GM21390 (cell line): ENCODE measurements around the gene ATP6V1C2.
"Not testable (repeated sequence)": the region's sequence is repeated elsewhere in the genome, so short reads cannot be mapped to it uniquely, and the experiment has no call there.

Source experiments
- ATAC-seq: cut with Tn5 transposase; IDR thresholded peaks from one replicate; pipeline ENCODE4 v1.9.1; 2021; ENCODE audit not compliant: unreplicated experiment

The ATP6V1C2 gene

GRCh38 chr2:10783421-10783820, 62.0 kb downstream of the ATP6V1C2 start:
- no peak for ATAC-seq

GRCh38 chr2:10784719-10785118, 63.3 kb downstream of the ATP6V1C2 start:
- ATAC-seq = no peak

GRCh38 chr2:10785260-10785659, 63.8 kb downstream of the ATP6V1C2 start:
- no peak for ATAC-seq

GRCh38 chr2:10786240-10786982, 65.0 kb downstream of the ATP6V1C2 start:
- ATAC-seq = no peak

- no peak for ATAC-seq
These were observed 65.9 kb downstream of the ATP6V1C2 start for GRCh38 chr2:10787176-10787968.

- no peak for ATAC-seq
These were observed 67.4 kb downstream of the ATP6V1C2 start for GRCh38 chr2:10788855-10789254.

- peak; percentile 91 for ATAC-seq
These were observed 69.0 kb downstream of the ATP6V1C2 start for GRCh38 chr2:10790228-10790973.

- peak; percentile 46 for ATAC-seq
These were observed 70.7 kb downstream of the ATP6V1C2 start for GRCh38 chr2:10792001-10792634.

- no peak for ATAC-seq
These were observed 71.4 kb downstream of the ATP6V1C2 start for GRCh38 chr2:10792660-10793400.

GRCh38 chr2:10793816-10794215, 72.4 kb downstream of the ATP6V1C2 start:
- no peak for ATAC-seq

- no peak for ATAC-seq
These were observed 73.4 kb downstream of the ATP6V1C2 start for GRCh38 chr2:10794876-10795275.

GRCh38 chr2:10795508-10796046, 74.1 kb downstream of the ATP6V1C2 start:
- ATAC-seq = no peak

- ATAC-seq = no peak
These were observed 75.3 kb downstream of the ATP6V1C2 start for GRCh38 chr2:10796703-10797102.

- ATAC-seq = no peak
These were observed 77.4 kb downstream of the ATP6V1C2 start for GRCh38 chr2:10798783-10799182.

- ATAC-seq = no peak
These were observed 78.7 kb downstream of the ATP6V1C2 start for GRCh38 chr2:10800163-10800562.

GRCh38 chr2:10802657-10803056, 81.2 kb downstream of the ATP6V1C2 start:
- no peak for ATAC-seq

- not testable (repeated sequence) for ATAC-seq
These were observed 84.6 kb downstream of the ATP6V1C2 start for GRCh38 chr2:10805990-10806389.

- no peak for ATAC-seq
These were observed 85.1 kb downstream of the ATP6V1C2 start for GRCh38 chr2:10806543-10806942.

GRCh38 chr2:10810202-10811161, 89.1 kb downstream of the ATP6V1C2 start:
- ATAC-seq = peak; percentile 38
